Measurements from ENCODE around the gene MAPKAPK2.

DNA sequence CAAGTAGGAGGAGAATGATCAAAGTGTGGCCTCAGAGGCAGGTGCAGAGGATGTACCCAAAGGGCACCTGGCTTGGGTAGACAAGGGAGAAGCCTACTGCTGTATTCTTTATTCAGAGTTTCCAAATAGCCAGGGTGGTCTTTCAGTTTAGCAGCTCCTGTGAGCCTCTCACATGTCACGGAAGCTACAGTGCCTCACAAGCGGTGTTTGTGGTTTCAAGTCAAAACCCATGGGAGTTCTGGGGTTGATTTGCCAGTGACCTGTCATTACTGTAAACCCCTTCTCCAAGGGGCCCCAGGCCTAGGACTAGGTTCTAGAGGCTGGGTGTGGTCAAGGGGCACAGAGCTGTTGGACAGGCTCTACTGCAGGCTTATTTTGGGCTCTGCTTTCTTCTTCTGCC, 97.7 kb downstream of the MAPKAPK2 start:
- TF ChIP-seq HIVEP1 (CRISPR knock-in tag; IDR thresholded peaks at IDR 0.05) (no peak), RORA (CRISPR knock-in tag; IDR thresholded peaks at IDR 0.05) (no peak), SIN3A (IDR thresholded peaks at IDR 0.05; ENCODE audit: borderline replicate concordance, low read depth, low read length) (no peak), CREB1 (IDR thresholded peaks at IDR 0.05) (no peak), CREB1 (CRISPR knock-in tag; IDR thresholded peaks at IDR 0.05) (no peak), POLR2AphosphoS5 (IDR thresholded peaks at IDR 0.05; ENCODE audit: low read depth, low read length) (no peak)
